NCI-H69 (cell line): ENCODE data around the gene SPCS3.
A peak's percentile ranks its signal among the peaks of the same experiment; 100 is the strongest.
"Not testable (repeated sequence)": the region's sequence is repeated elsewhere in the genome, so short reads cannot be mapped to it uniquely, and the experiment has no call there.

Experiments used
- DNase-seq: peaks from one replicate; lab custom pipeline; 2025; lab: John Stamatoyannopoulos, UW

SPCS3 gene

DNA sequence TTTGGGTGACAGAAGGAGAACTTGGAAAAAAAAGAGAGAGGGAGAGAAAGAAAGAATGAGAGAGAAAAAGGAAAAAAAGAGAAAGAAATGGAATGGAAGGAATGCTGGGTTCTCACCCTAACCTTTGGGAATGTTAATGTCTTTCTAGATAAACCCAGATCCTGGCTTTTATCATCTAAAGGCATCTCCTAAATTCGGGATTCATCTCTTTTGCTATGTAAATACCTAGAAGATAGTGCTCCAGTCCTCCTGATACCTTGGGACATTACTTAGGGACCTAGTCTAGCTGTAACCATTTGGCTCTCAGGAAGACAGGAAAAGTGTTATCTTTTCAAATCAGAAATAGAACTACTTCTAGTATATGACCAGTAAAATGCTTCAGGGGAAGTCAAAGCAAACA lies 15.8 kb upstream of the SPCS3 start:
- DNase-seq = no peak

DNA sequence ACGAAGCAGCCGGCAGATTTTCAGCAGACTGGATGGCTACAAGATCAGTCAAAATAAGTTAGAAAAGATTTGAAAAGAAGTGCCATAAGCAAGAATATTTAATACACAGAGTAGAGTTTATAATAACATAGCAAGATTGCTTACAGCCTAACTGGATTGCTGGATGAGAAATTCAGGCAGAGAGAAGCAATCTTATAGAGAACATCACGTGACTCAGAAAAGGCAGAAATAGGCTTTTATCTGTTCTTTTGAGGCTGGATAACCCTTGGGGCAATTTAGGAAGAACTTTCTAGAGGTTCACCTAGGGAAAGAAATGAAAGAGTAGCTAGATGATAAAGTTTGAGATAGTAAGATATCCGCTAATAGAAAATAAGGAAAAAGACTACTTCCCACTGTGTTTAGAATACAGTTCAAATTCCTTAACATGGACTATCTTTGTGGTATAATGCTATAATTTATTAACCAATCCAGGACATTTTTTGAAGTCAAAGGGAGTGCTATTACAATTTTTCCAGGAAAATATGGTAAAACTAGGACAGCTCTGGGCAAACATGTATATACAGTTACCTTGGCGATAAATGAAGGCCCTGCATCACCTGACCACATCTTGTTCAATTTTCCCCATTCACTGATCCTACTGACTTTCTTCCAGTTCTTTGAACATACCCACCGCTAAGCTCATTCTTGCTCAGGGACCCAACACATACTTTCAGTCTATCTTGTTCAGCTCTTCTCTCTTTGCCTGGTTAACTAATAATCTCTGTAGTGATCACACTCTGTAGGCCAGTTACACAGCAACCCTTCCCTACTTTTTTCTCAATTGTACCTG lies 12.7 kb upstream of the SPCS3 start:
- DNase-seq = no peak

DNA sequence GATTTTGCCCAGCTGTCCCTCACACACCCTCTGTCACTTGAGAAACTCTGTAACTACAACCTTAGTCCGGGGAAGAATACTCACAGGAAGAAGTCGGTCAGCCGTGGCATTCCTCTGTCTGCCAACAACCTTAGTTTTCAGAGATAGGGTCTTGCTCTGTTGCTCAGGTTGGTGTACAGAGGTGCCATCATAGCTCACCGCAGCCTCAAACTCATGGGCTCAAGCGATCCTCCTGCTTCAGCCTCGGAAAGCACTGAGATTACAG lies 12.2 kb upstream of the SPCS3 start:
- no peak for DNase-seq

DNA sequence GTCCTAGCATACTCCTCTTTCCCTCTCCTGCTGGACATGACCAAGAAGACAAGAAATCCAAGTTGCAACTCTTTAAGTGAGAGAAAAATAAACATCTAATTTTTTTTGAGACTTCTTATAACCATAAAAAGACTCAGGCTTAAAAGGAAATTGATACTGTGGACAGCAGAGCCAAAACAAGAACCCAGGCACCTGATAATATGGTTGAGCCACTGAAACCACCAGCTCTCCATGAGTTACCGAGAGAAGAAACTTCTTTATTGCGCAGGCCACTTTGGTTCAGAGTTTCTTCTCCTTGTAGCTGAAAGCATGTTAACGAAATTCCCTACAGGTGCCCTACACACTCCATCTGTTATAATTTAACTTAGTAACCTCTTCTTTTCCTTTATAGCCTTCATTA lies 11.3 kb upstream of the SPCS3 start:
- DNase-seq = no peak

DNA sequence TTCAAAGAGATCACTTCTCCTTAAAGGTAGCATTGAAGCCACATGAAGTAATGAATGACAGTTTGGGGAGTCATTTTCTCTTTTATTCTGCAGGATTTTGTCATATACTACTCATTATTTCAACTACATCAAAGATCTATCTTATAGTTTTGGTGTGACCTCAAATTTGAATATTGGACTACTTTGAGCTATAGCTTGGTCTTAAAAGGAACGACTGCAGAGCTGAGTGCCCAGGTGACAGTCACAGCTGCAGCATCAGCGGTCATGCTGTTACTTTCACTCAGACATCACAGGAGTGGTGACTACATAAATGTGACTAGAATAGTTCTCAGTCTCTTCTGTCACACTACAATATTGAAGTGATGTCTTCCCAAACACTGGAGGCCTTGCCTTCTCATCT lies 10.7 kb upstream of the SPCS3 start:
- DNase-seq = no peak

DNA sequence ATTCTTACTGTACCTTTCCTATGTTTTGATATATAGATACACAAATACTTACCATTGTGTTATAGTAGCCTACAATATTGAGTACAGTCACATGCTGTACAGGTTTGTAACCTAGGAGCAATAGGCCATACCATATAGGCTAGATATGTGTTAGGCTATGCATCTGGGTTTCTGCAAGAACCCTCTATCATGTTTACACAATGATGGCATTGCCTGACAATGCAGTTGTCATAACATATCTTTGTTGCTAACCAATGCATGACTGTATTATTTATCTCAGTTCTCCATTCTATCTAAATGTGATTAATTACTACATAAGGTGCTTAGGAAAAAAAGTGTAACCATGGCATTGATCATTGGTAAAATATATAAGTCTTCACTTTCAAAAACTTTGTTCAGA lies 10.0 kb upstream of the SPCS3 start:
- DNase-seq = no peak

DNA sequence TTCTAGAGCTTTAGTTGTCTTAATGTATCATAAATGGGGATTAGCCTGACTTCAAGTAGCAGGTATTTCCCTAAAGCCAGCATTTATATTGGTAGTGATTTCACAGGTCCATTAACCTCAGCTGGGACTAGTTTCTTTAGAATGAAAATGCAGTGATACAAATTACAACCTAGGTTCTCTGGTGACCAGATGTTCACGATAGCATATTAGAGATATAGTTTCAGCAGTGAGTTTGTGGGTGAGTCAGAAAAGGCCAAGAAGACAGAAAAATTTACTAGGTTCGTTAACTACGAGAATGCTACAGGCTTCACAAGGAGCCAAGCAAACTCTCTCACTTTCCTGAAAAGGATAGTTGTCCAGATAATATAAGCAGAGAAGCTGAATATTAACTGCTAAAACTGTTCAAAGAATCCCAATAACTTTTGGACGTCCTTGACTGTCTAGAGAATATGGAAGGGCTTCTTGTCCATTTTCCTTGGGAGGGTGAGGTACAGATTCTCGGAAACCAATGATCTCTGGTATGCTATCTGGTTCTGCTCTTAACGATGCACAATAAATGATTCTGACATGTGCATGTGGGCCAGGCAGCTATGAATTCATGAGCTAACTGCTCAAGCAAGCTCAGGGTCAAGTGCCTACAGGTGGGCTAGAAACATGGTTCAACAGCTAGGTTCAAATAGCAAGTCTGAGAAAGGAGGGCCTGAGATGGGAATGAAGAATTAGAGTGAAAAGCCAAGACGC lies 6.0 kb upstream of the SPCS3 start:
- DNase-seq = no peak

DNA sequence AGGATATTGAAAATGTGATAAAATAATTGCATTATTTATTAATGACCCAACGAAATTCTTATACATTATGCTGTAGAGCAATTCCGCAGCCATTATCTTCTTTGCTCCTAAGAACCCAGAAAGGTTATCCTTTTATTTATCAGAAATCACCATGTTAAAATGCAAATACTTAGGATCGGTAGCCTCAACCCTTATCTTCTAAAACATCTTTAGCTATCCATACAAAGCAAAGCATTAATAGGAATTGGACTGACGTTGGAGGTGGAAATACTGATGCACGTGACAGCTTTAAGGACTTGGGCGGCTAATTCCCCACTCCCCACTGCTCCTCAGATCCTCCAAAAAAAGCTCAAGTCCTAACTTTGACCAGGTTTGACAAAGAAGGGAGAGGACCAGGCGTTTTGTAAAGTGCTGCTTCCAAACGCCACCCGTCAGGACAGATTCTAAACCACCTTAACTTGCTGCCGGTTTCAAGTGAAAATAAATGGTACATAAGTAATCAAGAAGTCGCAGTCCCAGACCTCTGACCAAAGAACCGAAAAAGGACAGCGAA lies 539 bp upstream of the SPCS3 start:
- DNase-seq = peak; percentile 46

DNA sequence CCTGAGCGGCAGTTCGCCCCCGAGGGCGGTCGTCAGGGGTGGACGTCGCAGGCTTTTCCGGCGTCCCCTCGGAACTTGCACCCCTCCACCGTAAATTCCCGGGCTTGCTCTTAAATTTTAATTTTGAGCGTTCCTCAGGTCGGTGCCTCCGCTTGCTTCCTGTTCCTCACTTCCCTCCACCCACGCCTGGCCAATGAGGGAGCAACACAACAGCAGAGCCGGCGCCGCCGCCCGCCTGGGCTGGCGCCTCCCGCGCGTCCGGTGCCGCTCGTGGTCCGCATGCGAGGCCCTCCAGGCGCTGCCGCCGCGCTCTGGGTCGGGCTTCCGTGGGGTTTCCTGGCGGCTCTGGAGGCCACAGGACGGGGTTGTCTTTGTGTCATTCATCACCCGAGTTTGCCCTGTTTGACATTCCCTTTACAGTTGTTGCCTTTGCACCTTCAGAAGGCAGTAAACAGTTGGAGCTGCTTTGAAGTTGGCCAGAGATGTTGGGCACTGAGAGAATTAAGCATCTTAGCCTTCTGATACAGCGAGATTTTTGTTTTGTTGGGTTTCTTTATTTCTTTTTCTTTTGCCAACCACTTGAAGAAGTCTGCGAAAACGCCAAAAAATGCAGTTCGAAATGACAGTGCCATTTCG lies 692 bp downstream of the SPCS3 start:
- peak; percentile 84 for DNase-seq

DNA sequence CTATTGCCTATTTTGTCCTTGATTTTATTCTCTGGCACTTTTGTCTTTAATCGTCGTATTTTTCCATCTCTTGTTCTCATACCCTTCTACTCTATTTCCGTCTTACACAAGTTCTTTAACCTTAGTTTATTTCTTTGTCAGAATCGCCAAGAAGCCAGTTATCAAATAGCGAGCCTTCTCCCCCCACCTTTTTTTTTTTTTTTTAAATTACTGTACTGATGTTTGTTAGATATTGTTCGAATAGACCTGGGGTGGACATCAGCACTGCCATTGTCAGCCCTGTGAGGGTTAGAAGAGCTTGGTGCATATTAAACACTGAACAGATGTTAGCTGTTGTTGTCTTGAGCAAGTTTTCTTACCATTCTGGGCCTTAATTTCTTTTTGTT lies 1.2 kb downstream of the SPCS3 start:
- peak; percentile 21 for DNase-seq

DNA sequence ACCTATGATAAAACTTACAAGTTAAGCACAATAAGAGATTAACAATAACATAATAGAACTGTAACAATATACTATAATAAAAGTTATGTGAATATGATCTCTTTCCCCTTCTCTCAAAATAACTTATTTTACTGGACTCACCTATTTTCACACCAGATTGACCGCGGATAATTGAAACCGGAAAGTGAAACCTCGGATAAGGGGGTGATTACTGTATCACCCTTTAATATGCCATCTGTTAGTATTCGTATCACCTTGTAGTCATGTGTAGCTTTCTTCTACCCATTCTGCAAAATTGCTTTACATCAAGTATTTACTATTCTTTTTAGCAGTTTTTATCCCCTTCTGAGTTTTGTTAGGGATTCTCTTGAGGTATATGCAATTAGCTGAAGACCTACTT lies 1.8 kb downstream of the SPCS3 start:
- DNase-seq = no peak

DNA sequence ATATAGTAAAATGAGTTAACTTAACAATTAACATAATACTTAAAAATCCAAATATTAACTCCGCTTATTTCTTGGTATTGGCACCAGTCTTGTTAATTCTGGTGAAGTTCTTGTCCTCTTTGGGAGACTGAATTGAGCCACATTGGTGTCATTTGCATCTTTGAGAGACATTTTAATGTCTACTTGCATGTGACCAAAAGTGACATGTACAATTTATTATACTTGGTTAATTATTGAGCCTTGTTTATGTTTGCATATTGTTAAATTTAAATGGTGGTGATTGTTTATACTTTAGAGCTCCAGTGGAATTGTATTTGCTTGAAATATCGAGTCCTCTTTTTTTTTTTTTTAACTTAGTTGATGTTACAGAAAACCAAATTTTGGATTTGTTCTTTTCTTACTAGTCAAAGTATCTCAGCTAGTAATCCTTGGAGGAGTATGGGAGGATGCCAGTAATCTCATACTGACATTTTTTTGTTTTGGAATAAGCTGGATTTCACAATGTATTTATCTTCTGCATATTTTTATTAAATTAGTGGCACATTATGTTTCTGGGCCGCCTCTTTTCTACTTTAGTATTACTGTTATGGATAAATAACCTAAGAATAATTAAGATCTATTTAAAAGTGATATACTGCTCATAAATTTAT lies 3.9 kb downstream of the SPCS3 start:
- peak; percentile 7 for DNase-seq

DNA sequence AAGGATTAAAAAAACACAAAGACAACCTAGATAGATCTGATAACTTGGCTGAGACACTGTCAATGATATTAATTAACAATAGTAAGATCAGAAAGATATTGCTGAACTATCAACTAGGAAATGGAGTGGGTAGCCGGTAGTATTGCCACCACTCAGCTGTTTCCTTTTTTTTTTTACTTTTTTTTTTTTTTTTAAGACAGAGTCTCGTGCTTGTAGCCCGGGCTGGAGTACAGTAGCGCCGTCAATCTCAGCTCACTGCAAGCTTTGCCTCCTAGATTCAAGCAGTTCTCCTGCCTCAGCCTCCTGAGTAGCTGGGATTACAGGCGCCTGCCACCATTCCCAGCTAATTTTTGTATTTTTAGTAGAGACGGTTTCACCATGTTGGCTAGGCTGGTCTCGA lies 5.1 kb downstream of the SPCS3 start:
- DNase-seq = not testable (repeated sequence)

DNA sequence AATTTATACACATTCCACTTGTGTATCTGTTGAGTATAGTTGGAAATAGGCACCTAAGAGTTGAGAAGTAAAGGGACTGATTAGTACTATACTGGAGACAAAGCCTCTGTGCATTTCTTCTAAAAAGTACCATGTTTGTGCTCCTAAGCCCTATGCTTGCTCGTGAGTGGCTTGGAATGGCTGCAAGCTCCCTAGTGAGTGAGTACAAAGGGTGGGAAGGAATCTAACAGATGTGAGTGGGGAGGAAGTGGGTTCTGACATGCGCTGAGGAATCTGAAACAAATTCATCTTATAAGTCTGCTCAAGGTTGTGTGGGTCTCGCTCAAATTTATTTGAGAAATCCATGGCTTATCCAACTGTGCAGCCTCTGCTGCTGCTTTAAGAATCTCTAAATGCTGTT lies 13.3 kb downstream of the SPCS3 start:
- no peak for DNase-seq

DNA sequence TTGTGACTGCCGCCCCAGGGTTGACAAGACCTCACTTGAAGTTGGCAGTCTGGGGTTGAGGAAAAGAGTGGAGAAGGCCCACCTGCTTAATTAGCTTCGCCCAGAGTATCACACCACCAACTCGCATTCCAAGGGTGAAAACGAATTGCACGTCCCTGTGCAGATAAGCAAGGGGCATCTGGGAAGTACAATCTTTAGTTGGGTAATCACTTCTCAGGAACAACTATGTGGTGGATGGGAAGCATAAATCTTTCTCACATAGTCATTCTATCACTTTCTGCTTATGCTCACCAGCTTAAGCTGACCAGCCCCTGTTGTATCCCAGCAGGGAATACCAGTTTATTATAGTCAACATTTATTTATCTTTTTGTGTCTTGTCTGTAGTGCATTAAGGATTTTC lies 14.3 kb downstream of the SPCS3 start:
- no peak for DNase-seq

DNA sequence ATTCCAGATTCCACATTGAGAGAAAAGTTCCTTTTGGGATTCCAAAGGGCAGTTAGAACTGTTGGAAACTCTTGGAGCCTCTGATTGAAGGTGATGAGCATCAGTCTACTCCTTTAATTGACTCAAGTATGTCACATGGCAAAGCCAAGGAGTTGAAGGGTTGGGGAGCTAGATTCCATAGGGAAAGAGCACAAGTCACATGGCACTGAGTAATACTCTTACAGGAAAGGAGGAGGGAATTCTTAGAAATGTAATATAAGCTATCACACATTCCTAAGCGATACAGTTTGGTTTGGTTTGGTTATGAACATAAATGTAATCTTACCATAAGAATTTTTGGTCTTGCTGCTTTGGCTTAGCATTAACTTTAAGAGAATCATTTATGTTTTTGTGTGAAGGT lies 15.7 kb downstream of the SPCS3 start:
- no peak for DNase-seq

DNA sequence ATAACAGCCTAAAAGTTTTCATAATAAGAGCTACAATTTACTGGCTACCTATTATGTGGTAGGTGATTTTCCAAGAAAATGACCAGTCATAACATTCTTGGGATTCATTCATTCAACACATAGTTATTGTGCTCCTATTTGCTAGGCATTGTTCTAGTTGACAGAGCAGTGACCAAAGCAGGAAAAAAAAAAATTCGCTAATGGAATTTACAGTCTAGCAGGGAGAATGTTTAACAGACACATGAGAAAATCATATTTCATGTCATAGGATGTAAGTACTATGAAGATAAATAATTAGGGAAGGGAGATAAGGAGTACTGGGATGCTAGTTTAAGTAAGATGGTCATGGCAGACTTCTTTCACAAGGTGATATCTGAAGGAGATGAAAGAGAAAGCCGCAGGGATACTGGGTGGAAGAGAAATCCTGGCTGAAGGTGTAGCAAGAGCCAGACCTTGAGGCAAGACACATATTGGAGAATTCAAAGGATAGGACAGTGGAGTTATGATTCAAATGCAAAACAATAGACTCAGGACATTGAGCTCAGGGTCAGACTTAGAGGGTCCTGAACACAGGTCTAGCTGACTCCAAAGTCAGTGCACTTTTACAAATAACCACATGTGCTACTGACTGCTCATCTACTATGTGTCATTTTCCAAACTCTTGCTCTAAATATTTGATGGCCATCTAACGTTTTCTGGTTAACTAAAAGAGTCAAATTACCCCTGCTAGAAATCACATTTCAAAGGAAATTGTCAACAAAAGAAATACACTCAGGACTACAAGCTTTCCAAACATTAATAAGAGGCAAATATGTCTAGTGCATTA lies 20.4 kb downstream of the SPCS3 start:
- DNase-seq = no peak

DNA sequence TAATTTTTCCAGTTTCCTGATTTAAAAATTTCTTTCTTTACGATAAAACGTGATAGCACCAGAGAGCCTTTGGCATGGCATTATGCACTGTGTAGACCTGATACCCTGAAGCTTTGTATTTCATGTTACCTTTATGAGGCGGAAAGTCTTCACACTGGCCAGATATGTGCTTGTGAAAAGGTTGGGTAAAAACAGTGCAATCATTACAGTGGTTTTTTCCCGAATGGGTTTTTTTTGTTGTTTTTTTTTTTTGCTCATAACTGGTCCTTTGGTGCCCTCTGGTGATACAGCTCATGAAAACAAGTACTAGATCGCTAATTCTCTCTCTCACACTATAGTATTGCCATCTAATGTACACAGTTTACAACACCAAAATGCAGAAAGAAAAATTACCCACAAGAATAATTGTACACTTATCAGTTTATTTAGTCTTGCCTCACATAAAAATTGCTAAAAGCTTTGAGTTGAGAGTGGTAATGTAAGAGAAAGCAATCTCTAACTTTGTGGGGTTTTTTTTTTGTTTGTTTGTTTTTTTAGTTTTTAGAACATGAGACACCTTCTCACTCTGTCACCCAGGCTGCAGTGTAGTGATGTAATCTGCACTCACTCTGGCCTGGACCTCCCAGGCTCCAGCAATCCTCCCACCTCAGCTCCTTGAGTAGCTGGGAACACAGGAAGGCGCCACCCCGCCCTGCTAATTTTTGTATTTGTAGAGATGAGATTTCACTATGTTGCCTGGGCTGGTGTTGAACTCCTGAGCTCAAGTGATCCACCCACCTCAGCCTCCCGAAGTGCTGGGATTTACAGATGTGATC lies 21.3 kb downstream of the SPCS3 start:
- peak; percentile 35 for DNase-seq

DNA sequence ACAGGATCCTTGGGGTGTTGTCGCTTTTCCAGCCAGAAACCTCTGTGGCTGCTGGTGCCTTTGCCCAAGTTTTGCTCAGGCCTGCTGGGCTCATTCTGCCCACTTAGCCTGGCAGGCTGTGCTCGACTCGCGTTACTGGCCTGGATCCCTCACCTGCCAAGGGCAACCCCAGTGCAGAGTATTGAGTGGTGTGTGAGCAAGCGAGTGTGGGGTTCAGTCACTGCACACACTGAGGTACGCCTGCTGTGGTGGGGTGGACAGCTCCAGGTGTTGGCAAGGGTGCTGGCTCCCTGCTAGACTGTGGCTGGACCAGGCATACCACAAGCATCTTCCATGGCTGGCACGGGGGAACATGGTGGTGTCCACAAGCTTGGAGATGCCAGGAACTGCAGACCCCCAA lies 22.6 kb downstream of the SPCS3 start:
- DNase-seq = no peak

DNA sequence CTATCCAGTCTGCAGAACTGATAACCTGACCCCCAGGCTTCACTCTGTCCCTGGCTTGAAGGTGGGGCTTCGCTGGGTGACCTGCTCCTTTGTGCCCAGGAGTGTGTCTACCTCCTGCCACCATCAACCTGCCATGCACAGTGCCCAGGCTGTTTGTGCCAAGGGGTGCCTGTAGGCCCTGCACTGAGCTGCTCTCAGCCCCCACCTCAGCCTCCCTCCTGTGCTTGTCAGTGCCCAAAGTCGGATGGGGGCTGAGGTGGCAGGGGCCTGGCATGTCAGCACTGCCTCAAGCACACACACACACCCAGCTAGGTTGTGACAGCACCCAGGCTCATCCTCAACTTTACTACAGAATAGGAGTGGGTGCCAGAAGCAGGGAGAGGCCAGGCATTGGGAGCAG lies 23.5 kb downstream of the SPCS3 start:
- DNase-seq = no peak

DNA sequence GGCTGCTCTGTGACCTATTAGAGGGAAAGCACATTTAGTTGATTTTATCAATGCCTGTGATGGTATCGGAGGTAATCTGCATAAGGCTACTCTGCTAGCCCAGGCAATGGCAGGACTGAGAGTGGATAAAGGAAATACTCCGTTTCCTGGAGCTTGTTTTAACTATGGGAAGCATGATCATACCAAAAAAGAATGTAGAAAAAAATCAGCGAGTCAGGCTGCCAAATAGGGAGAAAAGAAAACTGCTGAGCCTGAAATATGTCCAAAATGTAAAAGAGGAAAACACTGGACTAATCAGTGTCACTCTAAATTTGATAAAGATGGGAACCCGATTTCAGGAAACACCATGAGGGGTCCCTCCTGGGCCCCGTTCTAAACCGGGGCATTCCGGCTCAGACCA lies 25.6 kb downstream of the SPCS3 start:
- not testable (repeated sequence) for DNase-seq
